Activated naive CD4-positive, alpha-beta T cell treated with anti-CD3 and anti-CD28 coated beads for 36 hours (primary cell): ENCODE measurements around the gene GRM7. TPM values are rescaled to one million over a fixed set of nuclear protein-coding genes. Genes with fewer than 3 reads are reported as not detected.

Experiments used
- CTCF ChIA-PET: fragments of 350-600 bp; sonication (Branson Sonifier 250); formaldehyde crosslinking; loops from one replicate; lab custom pipeline; 2021; ENCODE audit warnings: antibody characterized with exemption; lab: Charles Lee
- DNase-seq: peaks from one replicate; pipeline ENCODE4 v3.0.0-alpha.2; 2020
- H3K27ac Mint-ChIP-seq: one replicate; pipeline ENCODE4 v1.8.0; 2021; ENCODE audit warnings: mild to moderate bottlenecking, mixed read lengths
- H3K27me3 Mint-ChIP-seq: one replicate; pipeline ENCODE4 v1.8.0; 2021; ENCODE audit warnings: low read depth, mixed read lengths
- H3K36me3 Mint-ChIP-seq: one replicate; pipeline ENCODE4 v1.8.0; 2021; ENCODE audit warnings: low read depth, mixed read lengths
- H3K4me1 Mint-ChIP-seq: one replicate; pipeline ENCODE4 v1.8.0; 2021; ENCODE audit warnings: low read depth, mixed read lengths
- H3K4me3 Mint-ChIP-seq: one replicate; pipeline ENCODE4 v1.8.0; 2021; ENCODE audit warnings: mild to moderate bottlenecking, moderate library complexity, mixed read lengths
- H3K9me3 Mint-ChIP-seq: one replicate; pipeline ENCODE4 v1.8.0; 2021; ENCODE audit warnings: mixed read lengths
- intact Hi-C: fragments of 100-400 bp; cut with micrococcal nuclease; formaldehyde crosslinking; loops from one replicate; pipeline ENCODE4 v1.15.1; 2023
- total RNA-seq, 2 experiments: library from RNA; stranded (reverse); gene quantifications; one replicate each; pipeline ENCODE4 v1.2.3, GENCODE V29; 2021

The GRM7 gene
- total RNA-seq, 2 experiments from 2014 or later, result not detected

DNA sequence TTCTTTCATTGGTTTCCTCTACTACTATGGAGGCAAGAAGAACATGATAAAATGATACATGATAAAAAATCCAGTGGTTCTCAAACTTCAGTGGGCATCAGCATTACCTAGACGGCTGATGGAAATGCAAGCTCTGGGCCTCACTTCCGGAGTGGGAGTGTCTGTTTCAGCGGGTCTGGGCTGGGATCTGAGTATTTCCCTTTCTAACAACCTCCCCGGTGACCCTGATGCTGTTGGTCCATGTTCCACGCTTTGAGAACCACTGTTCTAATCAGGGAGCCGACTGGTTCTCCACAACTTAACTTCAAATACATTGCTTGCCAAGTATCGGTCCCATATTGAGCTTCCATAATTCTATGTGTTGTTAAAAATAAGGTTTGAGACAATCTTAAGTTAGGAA, 928.4 kb downstream of the GRM7 start:
- H3K36me3 Mint-ChIP-seq, result no peaks in the 10 kb centered on the region
- H3K27me3 Mint-ChIP-seq, result no peaks in the 10 kb centered on the region
- CTCF ChIA-PET, result no interaction called here
- no peak for DNase-seq
- intact Hi-C loops, result no loop called here
- H3K9me3 Mint-ChIP-seq, result peaks cover 2% of the 10 kb centered on the region
- no peaks in the 10 kb centered on the region for H3K4me1 Mint-ChIP-seq
- no peak overlapping the region for H3K27ac Mint-ChIP-seq
- no peak overlapping the region for H3K4me3 Mint-ChIP-seq

- H3K4me1 Mint-ChIP-seq, result no peaks in the 10 kb centered on the region
- H3K27ac Mint-ChIP-seq, result no peak overlapping the region
- no peaks in the 10 kb centered on the region for H3K27me3 Mint-ChIP-seq
- CTCF ChIA-PET, result no interaction called here
- DNase-seq, result no peak
- H3K4me3 Mint-ChIP-seq, result no peak overlapping the region
- intact Hi-C loops, result no loop called here
- peaks cover 2% of the 10 kb centered on the region for H3K9me3 Mint-ChIP-seq
- H3K36me3 Mint-ChIP-seq, result no peaks in the 10 kb centered on the region
Observed at GRCh38 chr3:7790141-7790540, 929.2 kb downstream of the GRM7 start.
